Pons (tissue), 1 donor: Measurements from ENCODE around the gene C12orf54.
"Not testable (repeated sequence)": the region's sequence is repeated elsewhere in the genome, so short reads cannot be mapped to it uniquely, and the experiment has no call there.

Experiments used
- DNase-seq: peaks from one replicate; pipeline ENCODE4 v3.0.0-alpha.2; 2016; ENCODE audit warnings: low spot score

The C12orf54 gene

GRCh38 chr12:48482198-48482597, at the start of gene C12orf54:
Gene C12orf54 (plus strand): TSS chr12:48482498. CDS start chr12:48483297, 799 bp downstream.
- no peak for DNase-seq

GRCh38 chr12:48434016-48434415, 48.3 kb upstream of the C12orf54 start:
- DNase-seq = not testable (repeated sequence)

- DNase-seq = no peak
Observed at GRCh38 chr12:48441069-48441468, 41.2 kb upstream of the C12orf54 start.

- DNase-seq = no peak
Observed at GRCh38 chr12:48442179-48442847, 40.0 kb upstream of the C12orf54 start.

GRCh38 chr12:48445538-48445937, 36.8 kb upstream of the C12orf54 start:
- DNase-seq = no peak

GRCh38 chr12:48446161-48446776, 36.0 kb upstream of the C12orf54 start:
- no peak for DNase-seq

GRCh38 chr12:48447755-48448154, 34.5 kb upstream of the C12orf54 start:
- no peak for DNase-seq

- no peak for DNase-seq
Observed at GRCh38 chr12:48451372-48451771, 30.9 kb upstream of the C12orf54 start.

- not testable (repeated sequence) for DNase-seq
Observed at GRCh38 chr12:48452961-48453360, 29.3 kb upstream of the C12orf54 start.

- DNase-seq = peak; percentile 22
Observed at GRCh38 chr12:48454667-48455066, 27.6 kb upstream of the C12orf54 start.

- no peak for DNase-seq
Observed at GRCh38 chr12:48455116-48455515, 27.2 kb upstream of the C12orf54 start.

- no peak for DNase-seq
Observed at GRCh38 chr12:48459259-48459658, 23.0 kb upstream of the C12orf54 start.

- DNase-seq = not testable (repeated sequence)
Observed at GRCh38 chr12:48469027-48469426, 13.3 kb upstream of the C12orf54 start.

GRCh38 chr12:48472259-48472658, 10.0 kb upstream of the C12orf54 start, which contains the start of gene ANP32D:
Gene ANP32D (plus strand): TSS chr12:48472559. CDS start chr12:48472665, 106 bp downstream.
- DNase-seq = no peak

GRCh38 chr12:48473061-48473460, 9.2 kb upstream of the C12orf54 start:
- DNase-seq = no peak

GRCh38 chr12:48474497-48474896, 7.8 kb upstream of the C12orf54 start:
- not testable (repeated sequence) for DNase-seq

- DNase-seq = no peak
Observed at GRCh38 chr12:48482930-48483329, 632 bp downstream of the C12orf54 start.

- DNase-seq = no peak
Observed at GRCh38 chr12:48486261-48486660, 4.0 kb downstream of the C12orf54 start.

GRCh38 chr12:48486679-48487078, 4.4 kb downstream of the C12orf54 start:
- no peak for DNase-seq

- no peak for DNase-seq
Observed at GRCh38 chr12:48489012-48489411, 6.7 kb downstream of the C12orf54 start.

- DNase-seq = not testable (repeated sequence)
Observed at GRCh38 chr12:48489456-48489855, 7.2 kb downstream of the C12orf54 start.

- DNase-seq = not testable (repeated sequence)
Observed at GRCh38 chr12:48500281-48500680, 18.0 kb downstream of the C12orf54 start.

GRCh38 chr12:48506836-48507235, 24.5 kb downstream of the C12orf54 start:
- not testable (repeated sequence) for DNase-seq

- DNase-seq = no peak
Observed at GRCh38 chr12:48508987-48509386, 26.7 kb downstream of the C12orf54 start.
